Skeletal muscle satellite cell (primary cell): ENCODE data around the gene CD93.

Experiments used
- H3K27me3 ChIP-seq: 2 replicates; pipeline ENCODE4 v1.7.0; 2013; ENCODE audit warnings: low read length; ENCODE audit not compliant: control insufficient read depth, insufficient read depth
- H3K36me3 ChIP-seq: 2 replicates; pipeline ENCODE4 v1.7.0; 2013; ENCODE audit warnings: mild to moderate bottlenecking, control low read depth, low read length; ENCODE audit not compliant: insufficient read depth
- H3K4me1 ChIP-seq: 2 replicates; pipeline ENCODE4 v1.7.0; 2013; ENCODE audit warnings: low read length; ENCODE audit not compliant: control insufficient read depth, insufficient read depth
- H3K4me2 ChIP-seq: 2 replicates; pipeline ENCODE4 v1.7.0; 2013; ENCODE audit warnings: mild to moderate bottlenecking, low read length
- H3K4me3 ChIP-seq: 2 replicates; pipeline ENCODE4 v1.7.0; 2013; ENCODE audit warnings: low read length
- H3K9ac ChIP-seq: 2 replicates; pipeline ENCODE4 v1.7.0; 2013; ENCODE audit warnings: mild to moderate bottlenecking, low read depth, low read length, moderate library complexity
- H3K9me3 ChIP-seq: replicated peaks from 2 replicates; pipeline ENCODE4 v1.7.0; 2013; ENCODE audit warnings: mild to moderate bottlenecking, control low read depth, low read length

Gene CD93

DNA sequence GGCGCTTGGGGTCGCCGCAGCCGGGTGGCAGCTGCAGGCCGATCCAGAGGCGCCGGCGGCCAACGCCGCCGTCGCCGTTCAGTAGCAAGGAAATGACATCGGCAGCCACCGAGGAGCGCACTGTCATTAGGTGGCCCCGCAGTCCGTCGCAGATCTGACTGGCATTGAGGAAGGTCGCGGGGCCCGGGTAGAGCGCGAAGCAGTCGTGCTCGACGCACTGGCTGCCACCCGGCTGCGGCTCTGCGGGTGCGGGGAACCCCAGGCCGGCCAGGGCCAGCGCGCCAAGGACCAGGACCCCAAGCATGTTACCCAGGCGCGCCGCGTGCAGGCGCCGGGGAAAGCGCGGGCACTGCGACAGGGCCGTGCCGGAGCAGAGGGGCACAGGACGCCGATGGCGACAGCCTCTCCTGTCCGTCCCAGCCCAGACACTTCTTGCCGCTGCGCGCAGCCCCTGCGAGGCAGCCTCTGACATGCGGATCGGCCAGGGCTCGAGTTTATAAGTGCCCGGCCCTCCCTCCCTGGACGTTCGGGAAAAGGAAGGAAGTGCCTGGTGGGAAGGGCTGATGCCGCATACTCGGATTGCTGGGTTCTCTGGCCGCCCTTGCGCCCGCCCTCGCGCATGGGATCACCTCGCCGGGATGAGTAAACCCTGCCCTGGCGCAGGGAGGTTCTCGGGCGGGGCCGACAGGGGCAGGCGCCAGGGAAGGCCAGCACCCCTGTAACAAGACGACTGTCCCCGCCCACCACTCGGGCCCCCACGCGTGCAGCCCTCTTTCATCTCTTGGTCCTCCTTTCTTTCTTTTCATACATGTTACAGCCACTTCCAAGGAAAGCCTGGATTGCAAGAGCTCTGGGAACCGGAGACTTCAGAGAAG lies 36.7 kb downstream of the CD93 start, which contains the start of gene THBD:
Gene THBD, minus strand, starts transcription at position 472 of the 875 bp plus-strand sequence. Its CDS starts 168 bp downstream, at position 304.
- Histone ChIP-seq H3K36me3 (no peaks in the 10 kb centered on the region), H3K4me1 (peaks cover 40% of the 10 kb centered on the region), H3K27me3 (peaks cover 36% of the 10 kb centered on the region), H3K4me2 (peak within 1 kb of the TSS; percentile 88), H3K9ac (peak within 1 kb of the TSS; percentile 63), H3K4me3 (peak within 1 kb of the TSS; percentile 67), H3K9me3 (no peaks in the 10 kb centered on the region)

DNA sequence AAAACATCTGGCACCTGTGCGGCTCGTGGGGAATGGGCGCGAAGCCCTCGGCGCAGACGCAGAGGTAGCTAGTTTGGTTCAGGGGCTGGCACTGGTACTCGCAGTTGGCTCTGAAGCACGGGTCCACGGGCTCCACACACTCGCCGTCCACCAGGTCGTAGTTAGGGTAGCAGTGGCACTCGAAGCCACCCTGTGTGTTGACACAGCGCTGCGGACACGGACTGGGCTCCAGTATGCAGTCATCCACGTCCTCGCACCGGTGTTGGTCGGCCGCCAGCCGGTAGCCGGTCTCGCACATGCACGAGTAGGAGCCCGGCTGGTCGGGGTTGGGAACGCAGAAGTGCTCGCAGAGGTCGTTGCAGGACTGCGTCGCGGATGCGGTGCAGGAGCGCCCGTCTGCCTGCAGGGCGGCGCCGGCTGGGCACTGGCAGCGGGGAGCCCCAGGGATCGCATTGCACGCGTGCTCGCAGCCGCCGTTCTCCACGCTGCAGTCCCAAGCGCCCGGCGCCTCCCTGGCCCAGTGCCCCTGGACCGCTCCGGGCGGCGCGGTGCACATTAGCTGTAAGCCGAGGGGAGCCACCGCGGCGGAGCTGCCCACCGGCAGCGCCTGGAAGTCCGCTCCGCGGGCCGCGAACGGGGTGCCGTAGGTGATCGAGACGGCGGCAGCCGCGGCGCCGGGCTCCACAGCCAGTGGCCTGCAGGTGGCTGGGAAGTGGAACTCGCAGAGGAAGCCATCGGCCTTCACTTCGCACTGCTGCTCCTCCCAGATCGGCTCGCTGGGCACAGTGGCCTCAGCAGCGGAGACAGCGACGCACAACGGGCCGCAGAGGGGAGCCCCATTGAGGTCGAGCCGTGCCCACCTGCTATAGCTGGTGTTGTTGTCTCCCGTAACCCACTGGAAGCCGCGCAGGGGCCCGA lies 37.6 kb downstream of the CD93 start:
- H3K36me3 ChIP-seq: no peaks in the 10 kb centered on the region
- peaks cover 43% of the 10 kb centered on the region for H3K27me3 ChIP-seq

DNA sequence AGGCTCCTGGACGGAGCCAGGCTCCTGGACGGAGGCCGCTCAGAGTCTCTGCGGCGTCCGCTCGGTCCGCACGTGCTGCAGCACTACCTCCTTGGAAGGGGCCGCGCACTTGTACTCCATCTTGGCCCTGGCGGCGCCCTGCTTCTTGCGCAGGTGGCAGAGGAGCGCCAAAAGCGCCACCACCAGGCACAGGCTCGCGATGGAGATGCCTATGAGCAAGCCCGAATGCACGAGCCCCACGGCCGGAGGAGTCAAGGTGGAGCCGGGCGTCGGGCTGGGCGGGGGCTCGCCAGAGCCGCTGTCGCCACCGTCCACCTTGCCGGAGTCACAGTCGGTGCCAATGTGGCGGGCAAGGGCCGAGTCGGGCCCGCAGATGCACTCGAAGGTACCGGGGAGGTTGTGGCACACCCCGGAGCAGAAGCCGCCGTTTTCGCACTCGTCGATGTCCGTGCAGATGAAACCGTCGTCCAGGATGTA lies 38.3 kb downstream of the CD93 start:
- Histone ChIP-seq H3K36me3 (no peaks in the 10 kb centered on the region), H3K9me3 (no peaks in the 10 kb centered on the region), H3K27me3 (peaks cover 44% of the 10 kb centered on the region), H3K4me1 (peaks cover 40% of the 10 kb centered on the region), H3K4me3 (peak overlapping the region; percentile 67), H3K9ac (no peak overlapping the region), H3K4me2 (peak overlapping the region; percentile 88)

More for the DNA sequence above, 37.6 kb downstream of the CD93 start:
- peak overlapping the region; percentile 63 for H3K9ac ChIP-seq
- no peaks in the 10 kb centered on the region for H3K9me3 ChIP-seq
- H3K4me1 ChIP-seq: peaks cover 40% of the 10 kb centered on the region
- peak overlapping the region; percentile 67 for H3K4me3 ChIP-seq
- H3K4me2 ChIP-seq: peak overlapping the region; percentile 88

DNA sequence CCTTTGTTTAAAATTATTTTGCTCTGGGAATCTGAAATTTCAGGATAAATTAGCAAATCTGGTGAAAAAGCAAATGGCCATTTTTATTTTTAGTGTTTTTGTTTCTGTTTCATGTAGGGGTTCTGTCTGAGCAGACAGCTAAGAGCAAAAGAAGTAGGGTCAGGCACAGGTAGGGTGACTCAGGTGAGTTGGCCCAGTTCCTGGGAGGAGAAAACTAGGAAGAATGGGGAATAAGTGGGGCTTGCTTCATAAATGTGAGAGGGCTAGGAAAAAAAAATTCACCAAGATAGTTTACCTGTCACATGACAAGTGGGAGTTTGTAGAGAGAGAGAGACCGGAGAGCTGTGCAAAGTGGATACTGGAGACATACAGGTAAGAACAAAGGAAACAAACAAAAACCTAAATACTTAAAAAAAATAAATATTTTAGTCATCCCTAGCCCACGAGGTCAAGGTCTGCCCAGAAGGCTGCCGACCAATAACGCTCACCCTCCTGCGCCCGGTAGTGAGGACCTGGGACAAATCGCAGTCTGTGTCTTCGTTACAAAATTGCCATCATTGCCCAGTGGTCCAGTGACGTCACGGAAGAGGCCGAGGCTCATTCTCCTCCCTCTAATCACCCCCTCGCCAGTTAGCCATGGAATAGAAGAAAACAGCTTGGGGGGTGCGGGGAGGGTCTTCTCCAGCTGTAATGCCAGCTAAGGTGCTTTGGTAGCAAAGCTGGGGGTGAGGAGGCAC lies 39.0 kb downstream of the CD93 start:
- H3K36me3 ChIP-seq: no peaks in the 10 kb centered on the region
- peak overlapping the region; percentile 67 for H3K4me3 ChIP-seq
- H3K27me3 ChIP-seq: peaks cover 45% of the 10 kb centered on the region
- H3K9me3 ChIP-seq: no peaks in the 10 kb centered on the region
- peak overlapping the region; percentile 88 for H3K4me2 ChIP-seq
- no peak overlapping the region for H3K9ac ChIP-seq
- H3K4me1 ChIP-seq: peaks cover 40% of the 10 kb centered on the region

- Histone ChIP-seq H3K9me3 (no peaks in the 10 kb centered on the region), H3K4me2 (peak overlapping the region; percentile 23), H3K36me3 (no peaks in the 10 kb centered on the region), H3K4me3 (no peak overlapping the region), H3K27me3 (peaks cover 52% of the 10 kb centered on the region), H3K4me1 (peaks cover 38% of the 10 kb centered on the region), H3K9ac (no peak overlapping the region)
Measured at GRCh38 chr20:23046431-23046830, 39.7 kb downstream of the CD93 start.

DNA sequence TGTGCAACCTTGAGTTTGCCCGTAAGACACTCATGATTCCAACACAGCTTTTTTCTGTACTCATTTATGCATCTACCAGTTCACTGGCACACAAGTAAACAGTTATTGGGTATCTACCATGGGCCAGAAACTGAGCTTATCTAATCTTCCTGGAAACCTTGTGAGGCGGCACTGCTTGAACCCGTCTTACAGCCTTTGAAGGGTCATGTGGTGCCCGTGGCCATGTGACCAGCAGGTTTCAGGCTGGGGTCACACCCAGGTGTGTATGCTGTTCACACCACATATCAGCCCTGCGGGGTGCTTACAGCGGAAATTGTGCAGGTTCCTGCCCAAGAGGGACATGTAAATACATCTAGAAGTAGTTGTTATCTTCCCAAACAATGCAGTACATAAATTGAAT lies 42.7 kb downstream of the CD93 start:
- peaks cover 11% of the 10 kb centered on the region for H3K4me1 ChIP-seq
- no peak overlapping the region for H3K9ac ChIP-seq
- peaks cover 80% of the 10 kb centered on the region for H3K27me3 ChIP-seq
- no peaks in the 10 kb centered on the region for H3K9me3 ChIP-seq
- H3K4me2 ChIP-seq: no peak overlapping the region
- no peaks in the 10 kb centered on the region for H3K36me3 ChIP-seq
- H3K4me3 ChIP-seq: no peak overlapping the region

DNA sequence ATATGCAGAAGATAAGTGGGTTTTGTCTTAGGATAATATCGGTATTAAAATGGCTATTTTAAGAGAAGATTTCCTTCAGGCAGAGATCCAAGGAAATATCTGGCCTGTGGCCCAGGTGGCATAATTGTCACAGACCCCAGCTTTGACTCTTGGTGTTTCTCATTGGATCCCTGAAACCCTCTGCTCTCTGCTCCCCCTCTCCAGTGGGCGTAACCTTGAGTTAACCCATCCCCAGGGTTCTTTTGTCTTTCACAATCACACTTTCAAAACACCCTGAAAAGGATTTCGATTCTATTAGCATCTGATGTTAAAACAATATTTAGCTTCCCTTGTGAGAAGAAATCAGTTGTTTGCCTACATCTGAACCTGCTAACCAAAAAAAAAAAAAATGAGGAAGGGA lies 43.9 kb downstream of the CD93 start:
- H3K9ac ChIP-seq: no peak overlapping the region
- no peaks in the 10 kb centered on the region for H3K9me3 ChIP-seq
- H3K4me3 ChIP-seq: no peak overlapping the region
- no peaks in the 10 kb centered on the region for H3K4me1 ChIP-seq
- peaks cover 80% of the 10 kb centered on the region for H3K27me3 ChIP-seq
- H3K4me2 ChIP-seq: no peak overlapping the region
- H3K36me3 ChIP-seq: no peaks in the 10 kb centered on the region

- no peaks in the 10 kb centered on the region for H3K9me3 ChIP-seq
- H3K4me1 ChIP-seq: no peaks in the 10 kb centered on the region
- no peaks in the 10 kb centered on the region for H3K36me3 ChIP-seq
- H3K27me3 ChIP-seq: peaks cover 95% of the 10 kb centered on the region
- H3K4me3 ChIP-seq: no peak overlapping the region
- no peak overlapping the region for H3K4me2 ChIP-seq
- H3K9ac ChIP-seq: no peak overlapping the region
Measured at GRCh38 chr20:23039885-23040508, 46.1 kb downstream of the CD93 start.

- peaks cover 94% of the 10 kb centered on the region for H3K27me3 ChIP-seq
- no peaks in the 10 kb centered on the region for H3K4me1 ChIP-seq
- no peaks in the 10 kb centered on the region for H3K9me3 ChIP-seq
- H3K9ac ChIP-seq: no peak overlapping the region
- H3K36me3 ChIP-seq: no peaks in the 10 kb centered on the region
- H3K4me2 ChIP-seq: no peak overlapping the region
- H3K4me3 ChIP-seq: no peak overlapping the region
Measured at GRCh38 chr20:23039136-23039875, 46.8 kb downstream of the CD93 start.

- Histone ChIP-seq H3K4me2 (no peak overlapping the region), H3K4me1 (no peaks in the 10 kb centered on the region), H3K27me3 (peaks cover 87% of the 10 kb centered on the region), H3K4me3 (no peak overlapping the region), H3K36me3 (no peaks in the 10 kb centered on the region), H3K9me3 (no peaks in the 10 kb centered on the region), H3K9ac (no peak overlapping the region)
Measured at GRCh38 chr20:23037017-23037481, 49.1 kb downstream of the CD93 start.
